LNCaP clone FGC (cell line): ENCODE measurements around the gene TCHP.
"Not testable (repeated sequence)": the region's sequence is repeated elsewhere in the genome, so short reads cannot be mapped to it uniquely, and the experiment has no call there.

Source experiments
- DNase-seq: peaks from one replicate; pipeline ENCODE4 v3.0.0-alpha.2; 2011; ENCODE audit warnings: low read depth
- H3K4me3 ChIP-seq: 2 replicates; pipeline ENCODE4 v1.5.1; 2011; ENCODE audit warnings: mild to moderate bottlenecking, low read depth, low read length, control low read depth
- TF ChIP-seq, protein P1 (sequence below): IDR thresholded peaks from 2 replicates; pipeline ENCODE4 v1.5.1; 2012; ENCODE audit warnings: mild to moderate bottlenecking; ENCODE audit not compliant: control insufficient read depth, insufficient read depth; ENCODE audit errors: extremely low read depth

Gene TCHP

DNA sequence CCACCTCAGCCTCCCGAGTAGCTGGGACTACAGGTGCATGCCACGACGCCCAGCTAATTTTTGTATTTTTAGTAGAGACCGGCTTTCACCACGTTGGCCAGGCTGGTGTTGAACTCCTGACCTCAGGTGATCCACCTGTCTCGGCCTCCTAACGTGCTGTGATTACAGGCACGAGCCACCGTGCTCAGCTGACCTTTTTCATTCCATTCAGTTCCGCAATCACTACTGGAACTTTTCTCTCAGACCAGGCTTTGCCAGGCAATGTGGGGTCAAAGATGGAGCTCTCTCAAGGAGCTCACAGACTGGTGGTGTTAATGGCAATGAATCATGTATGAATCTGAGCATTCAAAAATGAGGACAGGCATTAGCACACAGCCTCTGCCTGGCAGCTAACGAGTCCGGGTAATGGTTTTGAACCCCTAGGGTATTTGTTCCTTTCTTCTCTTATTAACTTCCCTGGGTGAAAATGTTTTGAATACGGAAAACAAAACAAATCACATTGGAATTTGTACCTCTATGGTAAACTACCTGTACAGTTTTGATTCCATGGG lies 9.4 kb upstream of the TCHP start:
- no peak overlapping the region for H3K4me3 ChIP-seq
- TF ChIP-seq, protein P1, sequence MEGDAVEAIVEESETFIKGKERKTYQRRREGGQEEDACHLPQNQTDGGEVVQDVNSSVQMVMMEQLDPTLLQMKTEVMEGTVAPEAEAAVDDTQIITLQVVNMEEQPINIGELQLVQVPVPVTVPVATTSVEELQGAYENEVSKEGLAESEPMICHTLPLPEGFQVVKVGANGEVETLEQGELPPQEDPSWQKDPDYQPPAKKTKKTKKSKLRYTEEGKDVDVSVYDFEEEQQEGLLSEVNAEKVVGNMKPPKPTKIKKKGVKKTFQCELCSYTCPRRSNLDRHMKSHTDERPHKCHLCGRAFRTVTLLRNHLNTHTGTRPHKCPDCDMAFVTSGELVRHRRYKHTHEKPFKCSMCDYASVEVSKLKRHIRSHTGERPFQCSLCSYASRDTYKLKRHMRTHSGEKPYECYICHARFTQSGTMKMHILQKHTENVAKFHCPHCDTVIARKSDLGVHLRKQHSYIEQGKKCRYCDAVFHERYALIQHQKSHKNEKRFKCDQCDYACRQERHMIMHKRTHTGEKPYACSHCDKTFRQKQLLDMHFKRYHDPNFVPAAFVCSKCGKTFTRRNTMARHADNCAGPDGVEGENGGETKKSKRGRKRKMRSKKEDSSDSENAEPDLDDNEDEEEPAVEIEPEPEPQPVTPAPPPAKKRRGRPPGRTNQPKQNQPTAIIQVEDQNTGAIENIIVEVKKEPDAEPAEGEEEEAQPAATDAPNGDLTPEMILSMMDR: no peak
- no peak for DNase-seq

DNA sequence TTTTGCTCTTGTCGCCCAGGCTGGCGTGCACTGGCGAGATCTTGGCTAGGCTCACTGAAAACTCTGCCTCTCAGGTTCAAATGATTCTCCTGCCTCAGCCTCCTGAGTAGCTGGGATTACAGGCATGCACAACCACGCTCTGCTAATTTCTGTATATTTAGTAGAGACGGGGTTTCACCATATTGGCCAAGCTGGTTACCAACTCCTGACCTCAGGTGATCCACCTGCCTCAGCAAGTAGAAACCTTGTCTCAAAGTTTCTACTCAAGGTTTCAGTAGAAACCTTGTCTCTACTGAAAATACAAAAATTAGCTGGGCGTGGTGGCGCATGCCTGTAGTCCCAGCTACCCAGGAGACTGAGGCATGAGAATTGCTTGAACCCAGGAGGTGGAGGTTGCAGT lies 8.3 kb upstream of the TCHP start:
- not testable (repeated sequence) for DNase-seq

DNA sequence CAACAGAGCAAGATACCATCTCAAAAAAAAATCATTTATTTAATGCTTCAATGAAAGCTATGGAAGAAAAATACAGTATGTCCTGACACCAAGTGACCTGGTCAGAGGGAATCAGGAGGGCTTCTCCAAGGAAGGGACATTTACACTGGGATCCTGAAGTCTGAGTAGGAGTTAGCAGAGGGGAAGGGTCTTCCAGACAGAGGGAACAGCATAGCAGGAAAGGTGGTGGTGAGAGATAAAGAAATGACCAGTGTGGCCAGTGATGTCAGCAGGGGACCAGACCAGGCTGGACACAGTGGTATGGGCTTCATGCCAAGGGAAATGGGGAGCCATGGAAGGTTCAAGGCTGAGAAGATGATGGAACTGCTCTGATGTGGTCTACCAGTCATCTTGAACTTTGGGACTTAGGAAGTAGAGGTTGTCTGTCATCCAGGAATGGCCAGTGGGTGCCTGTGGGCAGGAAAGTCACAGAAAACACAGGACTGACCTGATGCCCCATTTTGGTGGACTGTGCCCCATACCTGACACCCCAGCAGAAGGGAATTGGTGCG lies 7.8 kb upstream of the TCHP start:
- DNase-seq: no peak
- no peak overlapping the region for H3K4me3 ChIP-seq
- TF ChIP-seq, protein P1: no peak

More for the DNA sequence above, 8.3 kb upstream of the TCHP start:
- H3K4me3 ChIP-seq: not testable (repeated sequence)

DNA sequence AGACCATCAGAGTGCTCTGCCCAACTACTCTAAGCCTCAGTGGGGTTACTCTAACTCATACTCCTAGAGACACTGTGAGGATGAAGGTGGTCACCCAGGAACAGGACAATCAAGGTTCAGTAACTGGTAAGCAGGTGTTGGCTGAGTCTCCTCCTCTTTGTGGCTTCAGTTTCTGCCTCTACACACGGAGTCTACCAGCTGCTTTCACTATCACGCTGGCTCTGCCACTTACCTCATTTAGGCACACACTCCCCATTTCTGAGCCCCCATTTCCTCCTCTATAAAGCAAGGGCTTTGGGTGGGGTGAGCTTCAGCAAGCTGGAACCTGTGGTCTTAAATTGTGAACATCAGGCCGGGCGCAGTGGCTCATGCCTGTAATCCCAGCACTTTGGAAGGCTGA lies 7.3 kb upstream of the TCHP start:
- TF ChIP-seq, protein P1: no peak
- no peak overlapping the region for H3K4me3 ChIP-seq
- no peak for DNase-seq

DNA sequence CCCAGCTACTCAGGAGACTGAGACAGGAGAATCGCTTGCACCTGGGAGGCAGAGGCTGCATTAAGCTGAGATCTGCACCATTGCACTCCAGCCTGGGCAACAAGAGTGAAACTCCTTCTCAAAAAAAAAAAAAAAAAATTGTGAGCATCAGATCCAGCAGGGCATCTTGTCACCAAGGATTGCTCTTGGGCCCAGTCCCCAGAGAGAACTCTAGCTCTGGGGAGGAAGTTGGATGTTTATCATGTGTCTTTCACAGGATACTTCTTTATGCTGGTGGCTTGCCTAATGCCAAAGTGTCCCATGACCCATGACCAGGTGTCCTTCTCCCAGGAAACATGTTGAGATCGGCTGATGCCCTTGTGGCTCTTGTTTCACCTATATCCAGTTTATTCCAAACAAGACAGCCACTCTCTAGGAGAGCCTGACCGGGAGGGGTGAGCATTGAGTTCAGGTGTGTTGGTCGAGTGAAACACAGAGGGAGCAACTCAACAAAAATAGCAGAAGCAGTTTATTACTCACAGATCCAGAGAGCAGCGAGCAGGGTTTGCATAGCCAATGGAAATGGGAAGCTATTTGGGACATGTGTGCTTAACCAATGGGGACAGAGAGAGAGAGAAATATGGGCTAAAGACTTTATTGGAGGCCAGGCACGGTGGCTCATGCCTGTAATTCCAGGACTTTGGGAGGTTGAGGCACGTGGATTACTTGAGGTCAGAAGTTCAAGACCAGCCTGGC lies 6.6 kb upstream of the TCHP start:
- TF ChIP-seq, protein P1: no peak
- H3K4me3 ChIP-seq: no peak overlapping the region
- no peak for DNase-seq

DNA sequence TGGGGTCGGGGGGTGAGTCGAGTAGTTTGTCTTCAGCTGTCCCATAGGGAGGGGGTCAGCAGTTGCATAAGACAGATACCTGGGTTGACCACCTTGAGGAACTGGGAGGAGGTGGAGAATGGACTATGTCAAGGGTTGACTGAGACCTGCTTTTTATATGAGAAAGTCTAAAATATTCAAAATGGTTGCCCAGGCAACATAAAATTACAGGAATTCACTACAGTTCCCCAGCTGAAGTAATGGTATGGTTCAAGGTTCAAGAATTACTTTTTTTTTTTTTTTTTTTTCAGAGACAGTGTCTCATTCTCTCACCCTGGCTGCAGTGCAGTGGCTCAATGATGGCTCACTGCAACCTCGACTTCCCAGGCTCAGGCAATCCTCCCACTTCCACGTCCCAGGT lies 5.1 kb upstream of the TCHP start:
- TF ChIP-seq, protein P1: no peak
- H3K4me3 ChIP-seq: no peak overlapping the region
- no peak for DNase-seq

DNA sequence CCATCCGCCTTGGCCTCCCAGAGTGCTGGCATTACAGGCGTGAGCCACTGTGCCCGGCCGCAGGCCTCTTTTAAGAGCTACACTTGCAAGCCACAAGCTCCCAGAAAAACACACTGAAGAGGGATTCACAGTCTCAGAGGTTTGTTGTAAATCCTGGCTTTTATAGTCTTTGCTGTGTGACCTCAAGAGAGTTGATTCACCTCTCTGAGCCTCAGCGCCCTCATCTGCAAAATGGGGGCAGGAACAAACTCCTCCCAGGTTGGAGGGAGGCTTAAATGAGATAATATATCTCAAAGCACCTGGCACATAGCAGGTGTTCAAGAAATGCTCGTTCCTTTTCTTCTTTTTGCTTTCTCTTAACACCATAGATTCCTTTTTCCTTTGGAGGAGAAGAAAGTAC lies 3.9 kb upstream of the TCHP start:
- TF ChIP-seq, protein P1: no peak
- DNase-seq: no peak
- no peak overlapping the region for H3K4me3 ChIP-seq
